GM06990 (cell line): ENCODE measurements around the gene STIM2.

Experiments used
- DNase-seq: peaks from one replicate; pipeline ENCODE4 v3.0.0-alpha.2; 2011; ENCODE audit not compliant: insufficient read length; ENCODE audit errors: extremely low read depth
- H3K27me3 ChIP-seq: replicated peaks from 2 replicates; pipeline ENCODE4 v1.6.0; 2011; ENCODE audit warnings: low read length; ENCODE audit not compliant: control insufficient read depth, insufficient read depth
- H3K36me3 ChIP-seq: 2 replicates; pipeline ENCODE4 v1.5.1; 2011; ENCODE audit warnings: low read length; ENCODE audit not compliant: control insufficient read depth, insufficient read depth
- H3K4me3 ChIP-seq: replicated peaks from 2 replicates; pipeline ENCODE4 v1.5.1; 2011; ENCODE audit warnings: low read depth, mild to moderate bottlenecking, control low read depth, low read length
- TF ChIP-seq, protein P1 (sequence below): IDR thresholded peaks from 2 replicates; pipeline ENCODE4 v1.5.1; 2011; ENCODE audit warnings: low read length, control low read depth, mild to moderate bottlenecking, inconsistent platforms; ENCODE audit not compliant: insufficient read depth, poor library complexity, severe bottlenecking

STIM2 gene

DNA sequence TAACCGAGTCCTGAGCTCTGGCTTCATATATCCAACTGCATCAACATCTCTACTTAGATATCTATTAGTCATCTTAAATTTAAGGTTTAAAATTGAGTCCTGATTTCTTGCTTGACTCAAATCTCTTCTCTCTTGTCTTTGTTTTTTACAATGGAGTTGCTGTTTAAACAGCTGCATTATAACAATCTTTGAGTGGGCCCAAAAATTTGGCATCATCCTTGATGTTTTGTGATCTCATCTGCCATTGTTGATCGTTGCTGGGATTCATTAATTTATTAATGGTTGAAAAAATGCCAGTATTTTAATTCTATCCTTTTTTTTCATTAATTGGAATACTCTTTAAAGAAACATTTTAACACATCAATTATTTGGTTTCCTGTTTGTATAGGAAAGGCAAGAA is 82.2 kb downstream of the STIM2 start:
- H3K4me3 ChIP-seq, result no peak overlapping the region
- no peaks in the 10 kb centered on the region for H3K27me3 ChIP-seq
- DNase-seq, result no peak
- H3K36me3 ChIP-seq, result no peaks in the 10 kb centered on the region
- TF ChIP-seq, protein P1, sequence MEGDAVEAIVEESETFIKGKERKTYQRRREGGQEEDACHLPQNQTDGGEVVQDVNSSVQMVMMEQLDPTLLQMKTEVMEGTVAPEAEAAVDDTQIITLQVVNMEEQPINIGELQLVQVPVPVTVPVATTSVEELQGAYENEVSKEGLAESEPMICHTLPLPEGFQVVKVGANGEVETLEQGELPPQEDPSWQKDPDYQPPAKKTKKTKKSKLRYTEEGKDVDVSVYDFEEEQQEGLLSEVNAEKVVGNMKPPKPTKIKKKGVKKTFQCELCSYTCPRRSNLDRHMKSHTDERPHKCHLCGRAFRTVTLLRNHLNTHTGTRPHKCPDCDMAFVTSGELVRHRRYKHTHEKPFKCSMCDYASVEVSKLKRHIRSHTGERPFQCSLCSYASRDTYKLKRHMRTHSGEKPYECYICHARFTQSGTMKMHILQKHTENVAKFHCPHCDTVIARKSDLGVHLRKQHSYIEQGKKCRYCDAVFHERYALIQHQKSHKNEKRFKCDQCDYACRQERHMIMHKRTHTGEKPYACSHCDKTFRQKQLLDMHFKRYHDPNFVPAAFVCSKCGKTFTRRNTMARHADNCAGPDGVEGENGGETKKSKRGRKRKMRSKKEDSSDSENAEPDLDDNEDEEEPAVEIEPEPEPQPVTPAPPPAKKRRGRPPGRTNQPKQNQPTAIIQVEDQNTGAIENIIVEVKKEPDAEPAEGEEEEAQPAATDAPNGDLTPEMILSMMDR, result no peak

DNA sequence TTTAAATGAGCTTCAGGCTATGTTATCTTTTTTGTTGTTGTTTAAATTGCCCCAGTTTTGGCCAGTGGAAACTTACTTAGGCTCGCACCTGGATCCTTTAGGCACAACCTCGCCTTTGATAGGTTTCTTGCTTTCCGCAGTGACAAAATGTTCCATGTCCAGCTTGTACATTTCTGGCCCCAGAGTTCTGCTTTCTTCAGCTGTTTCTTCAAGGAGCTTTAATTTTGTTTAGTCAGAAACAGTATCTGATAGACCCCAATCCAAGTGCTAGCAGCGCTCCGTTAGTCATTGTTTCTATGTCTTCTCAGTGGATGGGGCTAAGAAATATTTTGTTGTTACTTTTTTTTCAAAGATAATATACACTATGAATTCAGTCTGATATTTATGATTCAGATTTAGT is 82.8 kb downstream of the STIM2 start:
- Histone ChIP-seq H3K4me3 (no peak overlapping the region), H3K27me3 (no peaks in the 10 kb centered on the region), H3K36me3 (no peaks in the 10 kb centered on the region)
- no peak for DNase-seq
- TF ChIP-seq, protein P1, result no peak

DNA sequence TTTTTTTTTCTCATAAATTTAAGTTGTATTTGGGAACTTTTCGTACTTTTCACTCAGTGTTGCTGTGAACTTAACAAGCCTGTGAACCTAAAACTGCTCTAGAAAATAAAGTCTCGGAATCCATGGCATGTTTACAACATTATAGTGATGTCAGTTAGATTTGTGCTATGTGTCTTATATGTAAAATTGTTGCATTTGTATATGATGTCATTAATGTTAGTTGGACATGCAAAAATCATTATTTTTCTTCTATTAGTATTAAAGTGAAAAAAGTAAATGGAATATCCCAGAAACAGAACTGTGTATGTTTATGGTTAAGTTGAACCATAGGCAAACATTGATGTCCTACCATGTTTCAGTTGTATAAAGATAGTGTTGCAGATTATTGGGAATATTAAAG is 85.2 kb downstream of the STIM2 start:
- no peak for DNase-seq
- Histone ChIP-seq H3K36me3 (no peaks in the 10 kb centered on the region), H3K27me3 (no peaks in the 10 kb centered on the region), H3K4me3 (no peak overlapping the region)
- TF ChIP-seq, protein P1, result no peak

DNA sequence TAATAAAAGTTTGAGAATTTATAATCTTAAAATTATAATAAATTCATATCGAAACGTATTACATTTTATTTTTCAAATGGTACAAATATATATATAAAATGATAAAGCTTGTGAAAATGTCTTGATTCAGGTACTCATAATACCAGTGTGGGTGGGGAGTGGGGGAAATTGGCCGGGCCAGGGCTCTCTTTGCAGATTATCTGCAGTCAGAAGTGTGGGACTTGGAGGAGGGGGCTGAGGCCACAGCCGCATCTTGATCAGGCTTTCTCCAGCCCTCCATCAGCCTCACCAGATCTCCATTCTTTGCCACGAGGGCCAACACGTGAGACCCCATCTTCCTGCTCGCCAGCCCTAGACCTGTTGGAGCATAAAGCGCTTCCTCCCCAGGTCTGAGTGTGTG is 86.7 kb downstream of the STIM2 start:
- H3K36me3 ChIP-seq, result no peaks in the 10 kb centered on the region
- TF ChIP-seq, protein P1, result no peak
- H3K4me3 ChIP-seq, result no peak overlapping the region

DNA sequence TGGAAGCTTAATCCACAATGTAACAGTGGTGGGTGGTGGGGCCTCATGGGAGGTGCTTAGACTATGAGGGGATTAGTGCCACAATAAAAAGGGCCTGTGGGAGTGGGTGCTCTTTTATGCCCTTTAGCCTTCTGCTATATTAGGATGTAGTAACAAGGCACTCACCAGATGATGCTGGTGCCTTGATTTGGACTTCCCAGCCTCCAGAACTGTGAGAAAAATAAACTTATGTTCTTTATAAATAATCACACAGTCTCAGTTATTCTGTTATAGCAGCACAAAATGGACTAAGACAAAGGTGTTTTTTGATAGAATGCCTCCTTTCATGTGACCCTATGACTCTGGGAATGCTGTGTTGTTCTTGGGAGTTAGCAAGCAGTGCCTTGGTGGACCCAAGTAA is 89.8 kb downstream of the STIM2 start:
- no peak for DNase-seq
- Histone ChIP-seq H3K27me3 (no peaks in the 10 kb centered on the region), H3K4me3 (no peak overlapping the region), H3K36me3 (no peaks in the 10 kb centered on the region)
- TF ChIP-seq, protein P1, result no peak

More for the DNA sequence above, 86.7 kb downstream of the STIM2 start:
- no peak for DNase-seq
- H3K27me3 ChIP-seq, result no peaks in the 10 kb centered on the region

DNA sequence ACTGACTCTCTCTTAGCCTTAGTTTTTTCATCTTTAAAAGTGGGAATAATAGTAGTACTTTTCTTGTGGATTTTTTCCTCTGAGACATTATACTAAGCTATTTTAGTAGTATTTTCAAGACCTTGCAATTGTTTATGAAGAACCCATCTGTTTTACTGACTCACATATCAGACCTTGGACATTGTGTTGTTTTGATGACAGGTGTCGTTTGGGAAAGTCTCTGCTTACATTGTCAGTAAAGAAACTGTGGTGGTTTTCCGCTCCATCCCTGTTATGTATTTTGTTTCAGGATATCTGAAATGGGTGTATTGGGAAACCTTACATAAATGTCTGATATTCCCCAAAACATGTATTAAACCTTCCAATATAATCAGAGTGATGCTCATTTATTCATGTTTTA is 92.2 kb downstream of the STIM2 start:
- TF ChIP-seq, protein P1, result no peak
- no peak overlapping the region for H3K4me3 ChIP-seq
- H3K36me3 ChIP-seq, result no peaks in the 10 kb centered on the region
- DNase-seq, result no peak
- H3K27me3 ChIP-seq, result no peaks in the 10 kb centered on the region
